ENCODE data around the gene YWHAQ. TPM values are rescaled to one million over a fixed set of nuclear protein-coding genes. Genes with fewer than 3 reads are reported as not detected.

Gene YWHAQ
- total RNA-seq, 4 donors from 2014 or later: 76.9 to 155 (median 114) TPM

DNA sequence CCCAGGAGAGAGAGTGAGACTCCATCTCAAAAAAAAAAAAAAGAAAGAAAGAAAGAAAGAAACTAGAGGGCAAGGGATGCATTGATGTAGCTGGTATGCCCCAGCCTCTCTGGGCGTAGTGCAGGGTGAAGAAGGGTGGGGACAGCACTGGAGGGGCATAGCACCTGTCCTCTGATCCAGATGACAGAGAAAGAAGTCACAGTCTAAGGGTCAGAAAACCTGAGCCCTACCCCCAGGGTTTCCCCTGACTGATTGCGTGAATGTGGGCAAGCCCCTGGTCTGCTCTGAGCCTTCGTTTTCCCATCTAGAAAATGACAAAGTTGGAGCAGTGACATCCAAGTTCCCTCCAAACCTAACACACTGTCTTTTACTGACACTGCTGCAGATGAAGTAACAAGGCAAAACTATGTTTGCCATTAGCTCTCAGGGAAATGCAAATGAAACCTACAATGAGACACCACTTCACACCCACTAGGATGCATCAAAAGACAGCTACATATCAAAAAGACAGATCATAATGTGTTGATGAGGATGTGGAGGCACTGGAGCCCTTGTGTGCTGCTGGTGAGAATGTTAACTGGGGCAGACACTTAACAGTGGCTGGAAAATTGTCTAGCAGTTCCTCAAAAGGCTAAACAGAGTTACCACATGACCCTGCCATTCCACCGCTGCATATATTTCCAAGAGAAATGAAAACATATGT lies 19.5 kb upstream of the YWHAQ start:
- DNase-seq: no peak
- H3K4me3 ChIP-seq: no peak overlapping the region
- no peaks in the 10 kb centered on the region for H3K27me3 ChIP-seq
- no peak for TF ChIP-seq CTCF (IDR thresholded peaks at IDR 0.05)
- TF ChIP-seq POLR2A (IDR thresholded peaks at IDR 0.05): no peak
- H3K4me1 ChIP-seq: no peaks in the 10 kb centered on the region
- H3K27ac ChIP-seq: no peak overlapping the region
- no peaks in the 10 kb centered on the region for H3K9me3 ChIP-seq
- no peaks in the 10 kb centered on the region for H3K36me3 ChIP-seq

GRCh38 chr2:9649261-9649660 lies 18.5 kb upstream of the YWHAQ start:
- no peak for DNase-seq

GRCh38 chr2:9648821-9649220 lies 18.0 kb upstream of the YWHAQ start:
- Histone ChIP-seq H3K27me3 (no peaks in the 10 kb centered on the region), H3K4me3 (no peak overlapping the region), H3K36me3 (no peaks in the 10 kb centered on the region), H3K4me1 (no peaks in the 10 kb centered on the region), H3K9me3 (no peaks in the 10 kb centered on the region), H3K27ac (no peak overlapping the region)
- no peak for TF ChIP-seq POLR2A (IDR thresholded peaks at IDR 0.05)
- TF ChIP-seq CTCF (IDR thresholded peaks at IDR 0.05): no peak
- DNase-seq: no peak

More at GRCh38 chr2:9649261-9649660, 18.5 kb upstream of the YWHAQ start:
- TF ChIP-seq POLR2A (IDR thresholded peaks at IDR 0.05) (no peak), CTCF (IDR thresholded peaks at IDR 0.05) (no peak)
- Histone ChIP-seq H3K4me1 (no peaks in the 10 kb centered on the region), H3K27ac (no peak overlapping the region), H3K4me3 (no peak overlapping the region), H3K9me3 (no peaks in the 10 kb centered on the region), H3K36me3 (no peaks in the 10 kb centered on the region), H3K27me3 (no peaks in the 10 kb centered on the region)

GRCh38 chr2:9647884-9648283 lies 17.1 kb upstream of the YWHAQ start:
- H3K9me3 ChIP-seq: no peaks in the 10 kb centered on the region
- H3K4me3 ChIP-seq: no peak overlapping the region
- H3K27ac ChIP-seq: no peak overlapping the region
- no peaks in the 10 kb centered on the region for H3K27me3 ChIP-seq
- TF ChIP-seq CTCF (IDR thresholded peaks at IDR 0.05): no peak
- H3K4me1 ChIP-seq: no peaks in the 10 kb centered on the region
- no peaks in the 10 kb centered on the region for H3K36me3 ChIP-seq
- DNase-seq: no peak

GRCh38 chr2:9646196-9647030 lies 15.6 kb upstream of the YWHAQ start:
- no peak for DNase-seq
- no peak overlapping the region for H3K4me3 ChIP-seq
- no peaks in the 10 kb centered on the region for H3K9me3 ChIP-seq
- H3K4me1 ChIP-seq: no peaks in the 10 kb centered on the region
- TF ChIP-seq POLR2A (IDR thresholded peaks at IDR 0.05) (no peak), CTCF (IDR thresholded peaks at IDR 0.05) (no peak)
- no peaks in the 10 kb centered on the region for H3K27me3 ChIP-seq
- no peaks in the 10 kb centered on the region for H3K36me3 ChIP-seq
- H3K27ac ChIP-seq: no peak overlapping the region

Measured in Peyer's patch (tissue), 4 donors.